Measurements from ENCODE around the gene MEIS1. TPM values are rescaled to one million over a fixed set of nuclear protein-coding genes. Genes with fewer than 3 reads are reported as not detected.

Gene MEIS1
- total RNA-seq, 1 experiment from 2014 or later: 89.4 TPM

GRCh38 chr2:66582987-66583880 is 148.3 kb downstream of the MEIS1 start:
- Histone ChIP-seq H3K27ac (ENCODE audit: low read depth, low read length, poor library complexity, severe bottlenecking) (no peak overlapping the region), H3K9me3 (ENCODE audit: low read depth, low read length, poor library complexity, severe bottlenecking) (no peaks in the 10 kb centered on the region), H3K4me1 (ENCODE audit: insufficient read depth, low read length, poor library complexity, severe bottlenecking) (peaks cover 49% of the 10 kb centered on the region), H3K36me3 (ENCODE audit: insufficient read depth, low read length, poor library complexity, severe bottlenecking) (no peaks in the 10 kb centered on the region), H3K27me3 (replicated peaks; ENCODE audit: insufficient read depth, low read depth, low read length, poor library complexity) (no peaks in the 10 kb centered on the region), H3K4me3 (ENCODE audit: low read depth, low read length, poor library complexity, severe bottlenecking) (no peak overlapping the region)
- intact Hi-C loops (cut with micrococcal nuclease; ENCODE audit: unreplicated experiment): loop anchor here (5.0 kb wide), 1 partner anchor 894 kb away; no protein-coding TSS in a partner anchor
- BruUV-seq (replicated peaks): no TSS peak
- POLR2A ChIA-PET (ENCODE audit: low non-redundant PET): no interaction called here
- CTCF ChIA-PET: no interaction called here
- DNase-seq (ENCODE audit: low spot score): no peak
- no peak for TF ChIP-seq EZH2 (IDR thresholded peaks at IDR 0.05; ENCODE audit: borderline replicate concordance, low read depth, low read length, poor library complexity, severe bottlenecking)
- TF ChIP-seq, protein P1, sequence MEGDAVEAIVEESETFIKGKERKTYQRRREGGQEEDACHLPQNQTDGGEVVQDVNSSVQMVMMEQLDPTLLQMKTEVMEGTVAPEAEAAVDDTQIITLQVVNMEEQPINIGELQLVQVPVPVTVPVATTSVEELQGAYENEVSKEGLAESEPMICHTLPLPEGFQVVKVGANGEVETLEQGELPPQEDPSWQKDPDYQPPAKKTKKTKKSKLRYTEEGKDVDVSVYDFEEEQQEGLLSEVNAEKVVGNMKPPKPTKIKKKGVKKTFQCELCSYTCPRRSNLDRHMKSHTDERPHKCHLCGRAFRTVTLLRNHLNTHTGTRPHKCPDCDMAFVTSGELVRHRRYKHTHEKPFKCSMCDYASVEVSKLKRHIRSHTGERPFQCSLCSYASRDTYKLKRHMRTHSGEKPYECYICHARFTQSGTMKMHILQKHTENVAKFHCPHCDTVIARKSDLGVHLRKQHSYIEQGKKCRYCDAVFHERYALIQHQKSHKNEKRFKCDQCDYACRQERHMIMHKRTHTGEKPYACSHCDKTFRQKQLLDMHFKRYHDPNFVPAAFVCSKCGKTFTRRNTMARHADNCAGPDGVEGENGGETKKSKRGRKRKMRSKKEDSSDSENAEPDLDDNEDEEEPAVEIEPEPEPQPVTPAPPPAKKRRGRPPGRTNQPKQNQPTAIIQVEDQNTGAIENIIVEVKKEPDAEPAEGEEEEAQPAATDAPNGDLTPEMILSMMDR (conservative IDR thresholded peaks at IDR 0.05; ENCODE audit: low read depth, low read length): no peak

GRCh38 chr2:66583881-66584280 is 149.0 kb downstream of the MEIS1 start:
- CTCF ChIA-PET: no interaction called here
- POLR2A ChIA-PET (ENCODE audit: low non-redundant PET): no interaction called here
- no peaks in the 10 kb centered on the region for H3K9me3 ChIP-seq (ENCODE audit: low read depth, low read length, poor library complexity, severe bottlenecking)
- intact Hi-C loops (cut with micrococcal nuclease; ENCODE audit: unreplicated experiment): loop anchor here (5.0 kb wide), 1 partner anchor 893 kb away; no protein-coding TSS in a partner anchor
- H3K4me1 ChIP-seq (ENCODE audit: insufficient read depth, low read length, poor library complexity, severe bottlenecking): peaks cover 42% of the 10 kb centered on the region
- TF ChIP-seq, protein P1 (conservative IDR thresholded peaks at IDR 0.05; ENCODE audit: low read depth, low read length): no peak
- no peak for TF ChIP-seq EZH2 (IDR thresholded peaks at IDR 0.05; ENCODE audit: borderline replicate concordance, low read depth, low read length, poor library complexity, severe bottlenecking)
- H3K36me3 ChIP-seq (ENCODE audit: insufficient read depth, low read length, poor library complexity, severe bottlenecking): no peaks in the 10 kb centered on the region
- H3K4me3 ChIP-seq (ENCODE audit: low read depth, low read length, poor library complexity, severe bottlenecking): no peak overlapping the region
- BruUV-seq (replicated peaks): no TSS peak
- no peak overlapping the region for H3K27ac ChIP-seq (ENCODE audit: low read depth, low read length, poor library complexity, severe bottlenecking)
- H3K27me3 ChIP-seq (replicated peaks; ENCODE audit: insufficient read depth, low read depth, low read length, poor library complexity): no peaks in the 10 kb centered on the region
- no peak for DNase-seq (ENCODE audit: low spot score)

DNA sequence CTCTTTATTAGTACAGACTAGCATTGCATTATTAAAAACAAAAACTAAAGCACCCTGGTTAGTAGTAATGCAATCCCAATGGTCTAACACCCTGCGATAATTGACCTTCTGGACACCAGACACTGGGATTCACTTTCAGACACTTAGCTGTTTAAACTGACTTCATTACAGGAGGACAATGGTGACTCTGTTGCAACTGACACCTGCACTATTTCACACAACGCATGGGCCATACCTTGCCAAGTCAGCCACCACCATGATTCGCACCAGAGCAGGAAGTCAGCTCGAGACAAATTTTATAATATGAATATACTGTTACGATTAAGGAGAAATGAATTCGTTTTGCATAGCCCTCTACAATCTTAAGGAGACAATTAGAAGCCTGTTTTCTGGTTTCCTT is 150.7 kb downstream of the MEIS1 start:
- DNase-seq (ENCODE audit: low spot score): no peak
- Histone ChIP-seq H3K27ac (ENCODE audit: low read depth, low read length, poor library complexity, severe bottlenecking) (no peak overlapping the region), H3K9me3 (ENCODE audit: low read depth, low read length, poor library complexity, severe bottlenecking) (no peaks in the 10 kb centered on the region), H3K27me3 (replicated peaks; ENCODE audit: insufficient read depth, low read depth, low read length, poor library complexity) (no peaks in the 10 kb centered on the region), H3K4me3 (ENCODE audit: low read depth, low read length, poor library complexity, severe bottlenecking) (no peak overlapping the region), H3K4me1 (ENCODE audit: insufficient read depth, low read length, poor library complexity, severe bottlenecking) (peaks cover 26% of the 10 kb centered on the region), H3K36me3 (ENCODE audit: insufficient read depth, low read length, poor library complexity, severe bottlenecking) (no peaks in the 10 kb centered on the region)
- BruUV-seq (replicated peaks): no TSS peak
- ChIA-PET POLR2A (ENCODE audit: low non-redundant PET) (no interaction called here), CTCF (no interaction called here)
- intact Hi-C loops (cut with micrococcal nuclease; ENCODE audit: unreplicated experiment): loop anchor here (5.0 kb wide), 2 partner anchors 732 to 1257 kb away; no protein-coding TSS in a partner anchor
- TF ChIP-seq, protein P1 (conservative IDR thresholded peaks at IDR 0.05; ENCODE audit: low read depth, low read length): no peak
- TF ChIP-seq EZH2 (IDR thresholded peaks at IDR 0.05; ENCODE audit: borderline replicate concordance, low read depth, low read length, poor library complexity, severe bottlenecking): no peak
